Spleen (tissue), 7 donors: Measurements from ENCODE around the gene HOXC12.

ENCODE experiments used
- CTCF ChIP-seq, 11 experiments: fragments of 200-600 bp in 7 of 11; fragments of 450-650 bp in 4 of 11; sonication (generic) in 4 of 11; IDR thresholded peaks in 8 of 11; conservative IDR thresholded peaks in 3 of 11; 1 replicate in 7 of 11; 2 replicates in 4 of 11; pipeline versions ENCODE4 v1.4.0 to v1.8.0; 2016 to 2021; ENCODE audit warnings: antibody characterized with exemption in 11 of 11, inconsistent platforms in 4 of 11, mild to moderate bottlenecking in 1 of 11
- POLR2A ChIP-seq, 3 donors: fragments of 450-650 bp; IDR thresholded peaks; one replicate each; pipeline ENCODE4 v1.5.1; 2017; ENCODE audit warnings: antibody characterized with exemption in 3 of 3, mild to moderate bottlenecking in 1 of 3
- POLR2AphosphoS5 ChIP-seq, 3 donors: sonication (generic); formaldehyde crosslinking; IDR thresholded peaks; one replicate each; pipeline ENCODE4 v1.5.1; 2017; ENCODE audit warnings: antibody characterized with exemption in 3 of 3
- donor health status: DM: no; HTN: no; CAD: no; lungs with moderate emphysema.
- donor health status: DM: no; HTN: no; CAD: no.
- donor health status: DM: no; HTN: no; CAD: no.

GRCh38 chr12:54004063-54004840 is 49.5 kb downstream of the HOXC12 start:
- TF ChIP-seq CTCF (IDR thresholded peaks at IDR 0.05 in 8 of 11, conservative IDR thresholded peaks at IDR 0.05 in 3 of 11) = no peak
- no peak for TF ChIP-seq POLR2A (IDR thresholded peaks at IDR 0.05)
- TF ChIP-seq POLR2AphosphoS5 (IDR thresholded peaks at IDR 0.05) = no peak
